GM23338 (cell line): ENCODE results near the gene IDH1. TPM values are rescaled to one million over a fixed set of nuclear protein-coding genes. Genes with fewer than 3 reads are reported as not detected.

Experiments
- ATAC-seq: fragments of 200-7000 bp; cut with Tn5 transposase; 3 replicates; pipeline ENCODE4 v1.9.1; 2020
- DNase-seq: peaks from one replicate; pipeline ENCODE4 v3.0.0-alpha.2; 2015; ENCODE audit warnings: low spot score
- H2AFZ ChIP-seq: fragments of 200-600 bp; sonication (generic); 2 replicates; pipeline ENCODE4 v1.8.0; 2016; ENCODE audit warnings: antibody characterized with exemption, mild to moderate bottlenecking, moderate library complexity
- H3F3A ChIP-seq: fragments of 200-600 bp; sonication (generic); replicated peaks from 2 replicates; pipeline ENCODE4 v1.8.0; 2017; ENCODE audit warnings: antibody characterized with exemption, mixed run types, low read depth
- H3K27ac ChIP-seq: fragments of 200-600 bp; sonication (generic); 2 replicates; pipeline ENCODE4 v1.6.1; 2016; ENCODE audit warnings: low read depth
- H3K27me3 ChIP-seq: fragments of 200-600 bp; sonication (generic); 2 replicates; pipeline ENCODE4 v1.8.0; 2016; ENCODE audit warnings: mild to moderate bottlenecking, mixed run types, moderate library complexity; ENCODE audit not compliant: insufficient read depth
- H3K36me3 ChIP-seq: fragments of 200-600 bp; sonication (generic); 2 replicates; pipeline ENCODE4 v1.8.0; 2016; ENCODE audit warnings: mild to moderate bottlenecking; ENCODE audit not compliant: insufficient read depth
- H3K4me1 ChIP-seq: fragments of 200-600 bp; sonication (generic); 2 replicates; pipeline ENCODE4 v1.8.0; 2016; ENCODE audit warnings: mild to moderate bottlenecking, moderate library complexity; ENCODE audit not compliant: insufficient read depth
- H3K4me2 ChIP-seq: fragments of 200-600 bp; sonication (generic); 2 replicates; pipeline ENCODE4 v1.7.1; 2017; ENCODE audit warnings: mixed run types
- H3K4me3 ChIP-seq: fragments of 200-600 bp; sonication (generic); 2 replicates; pipeline ENCODE4 v1.6.1; 2016; ENCODE audit warnings: mixed run types
- H3K79me2 ChIP-seq: fragments of 200-600 bp; sonication (generic); replicated peaks from 2 replicates; pipeline ENCODE4 v1.8.0; 2017; ENCODE audit warnings: mild to moderate bottlenecking; ENCODE audit not compliant: insufficient read depth
- H3K9me2 ChIP-seq: fragments of 200-600 bp; sonication (generic); 2 replicates; pipeline ENCODE4 v1.8.0; 2017; ENCODE audit not compliant: insufficient read depth
- H4K20me1 ChIP-seq: fragments of 200-600 bp; sonication (generic); replicated peaks from 2 replicates; pipeline ENCODE4 v1.8.0; 2017; ENCODE audit warnings: mild to moderate bottlenecking; ENCODE audit not compliant: insufficient read depth
- H3K27ac Mint-ChIP-seq: 2 replicates; pipeline ENCODE4 v1.8.0; 2020; ENCODE audit warnings: inconsistent platforms, mild to moderate bottlenecking, moderate library complexity, mixed read lengths
- H3K27me3 Mint-ChIP-seq: 3 replicates; pipeline ENCODE4 v1.8.0; 2022; ENCODE audit warnings: low read depth, mild to moderate bottlenecking, moderate library complexity, mixed read lengths, inconsistent platforms; ENCODE audit not compliant: insufficient read depth, poor library complexity
- H3K36me3 Mint-ChIP-seq: 3 replicates; pipeline ENCODE4 v1.8.0; 2021; ENCODE audit warnings: low read depth, mild to moderate bottlenecking, inconsistent platforms, moderate library complexity, mixed read lengths
- H3K4me1 Mint-ChIP-seq: 3 replicates; pipeline ENCODE4 v1.8.0; 2020; ENCODE audit warnings: mild to moderate bottlenecking, inconsistent platforms, mixed read lengths
- H3K4me3 Mint-ChIP-seq: 3 replicates; pipeline ENCODE4 v1.8.0; 2021; ENCODE audit warnings: moderate library complexity, mild to moderate bottlenecking, inconsistent platforms, mixed read lengths
- H3K9me3 Mint-ChIP-seq: 3 replicates; pipeline ENCODE4 v1.8.0; 2020; ENCODE audit warnings: moderate library complexity, mild to moderate bottlenecking, inconsistent platforms, mixed read lengths
- ETS1 ChIP-seq: IDR thresholded peaks from 2 replicates; pipeline ENCODE4 v1.6.1; 2016; ENCODE audit warnings: antibody characterized with exemption
- EZH2 ChIP-seq: fragments of 200-600 bp; sonication (generic); IDR thresholded peaks from one replicate; pipeline ENCODE4 v1.8.0; 2017; ENCODE audit warnings: antibody characterized with exemption, mild to moderate bottlenecking, low read depth; ENCODE audit not compliant: unreplicated experiment
- EZH2phosphoT487 ChIP-seq: fragments of 200-600 bp; sonication (generic); IDR thresholded peaks from one replicate; pipeline ENCODE4 v1.8.1; 2018; ENCODE audit warnings: antibody characterized with exemption; ENCODE audit not compliant: unreplicated experiment
- JUNB ChIP-seq: IDR thresholded peaks from one replicate; pipeline ENCODE4 v1.6.1; 2016; ENCODE audit warnings: antibody characterized with exemption; ENCODE audit not compliant: unreplicated experiment
- NANOG ChIP-seq: IDR thresholded peaks from 2 replicates; pipeline ENCODE4 v1.6.1; 2016; ENCODE audit warnings: antibody characterized with exemption, borderline replicate concordance
- POLR2AphosphoS5 ChIP-seq: IDR thresholded peaks from 2 replicates; pipeline ENCODE4 v1.6.1; 2016; ENCODE audit warnings: antibody characterized with exemption, low read depth
- STAT1 ChIP-seq: IDR thresholded peaks from one replicate; pipeline ENCODE4 v1.6.1; 2016; ENCODE audit warnings: antibody characterized with exemption; ENCODE audit not compliant: unreplicated experiment
- ZNF114 ChIP-seq: fragments of 250-450 bp; sonication (Bioruptor Pico); IDR thresholded peaks from 2 replicates; pipeline ENCODE4 v1.5.0; 2020; ENCODE audit warnings: mild to moderate bottlenecking, moderate library complexity
- ZNF331 ChIP-seq: fragments of 250-450 bp; sonication (Bioruptor Pico); IDR thresholded peaks from 2 replicates; pipeline ENCODE4 v1.5.0; 2020; ENCODE audit warnings: low read depth, mild to moderate bottlenecking, moderate library complexity
- polyA plus RNA-seq: library from polyadenylated mRNA; unstranded; fragments of >200 nt; fragmentation: Nextera tagmentation; extraction: Ambion mirVana; gene quantifications from 2 replicates; pipeline ENCODE4 v1.2.1, GENCODE V29; 2016
- total RNA-seq: library from RNA; depleted of rRNA; stranded (reverse); fragments of >200 nt; shearing (Covaris generic); gene quantifications from 2 replicates; pipeline ENCODE4 v1.2.3, GENCODE V29; 2014
- TF ChIP-seq, protein P1 (sequence below): IDR thresholded peaks from one replicate; pipeline ENCODE4 v1.6.1; 2018; ENCODE audit warnings: antibody characterized with exemption; ENCODE audit not compliant: unreplicated experiment
- TF ChIP-seq, protein P2 (sequence below): fragments of 250-450 bp; sonication (Bioruptor Pico); IDR thresholded peaks from 2 replicates; pipeline ENCODE4 v1.5.0; 2020; ENCODE audit warnings: mild to moderate bottlenecking, moderate library complexity

The IDH1 gene
- total and polyA plus RNA-seq, 2 experiments from 2014 or later, result 315 to 536 TPM

DNA sequence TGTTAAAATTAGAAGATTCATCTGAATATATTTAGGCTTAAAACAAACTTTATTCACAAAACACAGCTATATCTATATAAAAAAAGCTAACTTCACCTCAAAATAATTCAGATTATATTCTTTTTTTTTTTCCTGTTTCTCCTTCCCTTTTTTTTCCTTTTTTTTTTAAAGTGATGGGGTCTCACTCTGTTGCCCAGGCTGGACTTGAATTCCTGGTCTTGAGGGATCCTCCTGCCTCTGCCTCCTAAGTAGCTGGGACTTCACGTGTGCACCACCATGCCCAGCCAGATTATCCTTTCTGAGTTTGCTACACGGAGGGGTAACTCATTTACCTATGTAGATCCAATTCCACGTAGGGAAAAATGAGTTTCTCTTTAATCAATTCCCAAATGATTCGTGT lies 3.8 kb downstream of the IDH1 start (continued):
- TF ChIP-seq, protein P1, sequence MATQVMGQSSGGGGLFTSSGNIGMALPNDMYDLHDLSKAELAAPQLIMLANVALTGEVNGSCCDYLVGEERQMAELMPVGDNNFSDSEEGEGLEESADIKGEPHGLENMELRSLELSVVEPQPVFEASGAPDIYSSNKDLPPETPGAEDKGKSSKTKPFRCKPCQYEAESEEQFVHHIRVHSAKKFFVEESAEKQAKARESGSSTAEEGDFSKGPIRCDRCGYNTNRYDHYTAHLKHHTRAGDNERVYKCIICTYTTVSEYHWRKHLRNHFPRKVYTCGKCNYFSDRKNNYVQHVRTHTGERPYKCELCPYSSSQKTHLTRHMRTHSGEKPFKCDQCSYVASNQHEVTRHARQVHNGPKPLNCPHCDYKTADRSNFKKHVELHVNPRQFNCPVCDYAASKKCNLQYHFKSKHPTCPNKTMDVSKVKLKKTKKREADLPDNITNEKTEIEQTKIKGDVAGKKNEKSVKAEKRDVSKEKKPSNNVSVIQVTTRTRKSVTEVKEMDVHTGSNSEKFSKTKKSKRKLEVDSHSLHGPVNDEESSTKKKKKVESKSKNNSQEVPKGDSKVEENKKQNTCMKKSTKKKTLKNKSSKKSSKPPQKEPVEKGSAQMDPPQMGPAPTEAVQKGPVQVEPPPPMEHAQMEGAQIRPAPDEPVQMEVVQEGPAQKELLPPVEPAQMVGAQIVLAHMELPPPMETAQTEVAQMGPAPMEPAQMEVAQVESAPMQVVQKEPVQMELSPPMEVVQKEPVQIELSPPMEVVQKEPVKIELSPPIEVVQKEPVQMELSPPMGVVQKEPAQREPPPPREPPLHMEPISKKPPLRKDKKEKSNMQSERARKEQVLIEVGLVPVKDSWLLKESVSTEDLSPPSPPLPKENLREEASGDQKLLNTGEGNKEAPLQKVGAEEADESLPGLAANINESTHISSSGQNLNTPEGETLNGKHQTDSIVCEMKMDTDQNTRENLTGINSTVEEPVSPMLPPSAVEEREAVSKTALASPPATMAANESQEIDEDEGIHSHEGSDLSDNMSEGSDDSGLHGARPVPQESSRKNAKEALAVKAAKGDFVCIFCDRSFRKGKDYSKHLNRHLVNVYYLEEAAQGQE, result no peak
- TF ChIP-seq JUNB (no peak), ZNF331 (CRISPR knock-in tag) (no peak), EZH2 (no peak)

DNA sequence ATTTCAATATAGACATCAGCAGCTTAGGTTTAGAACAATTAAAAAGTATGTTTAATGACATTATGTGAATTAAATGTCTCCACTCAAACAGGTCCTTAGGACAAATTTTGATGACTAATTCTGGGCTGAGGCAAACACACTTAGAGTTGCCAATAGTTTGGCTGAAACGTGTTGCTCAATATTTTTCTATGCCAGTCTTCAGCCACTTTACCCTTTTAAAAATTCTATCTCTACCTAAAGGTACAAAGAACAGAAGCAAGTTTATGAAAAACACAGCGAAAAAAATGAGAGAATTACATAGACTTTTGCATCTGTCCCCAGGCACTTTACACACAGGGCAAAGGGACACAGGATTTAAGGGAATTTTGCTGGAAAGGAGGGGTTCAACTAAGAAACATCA lies 4.5 kb downstream of the IDH1 start:
- Histone ChIP-seq H3K4me3 (no peak overlapping the region), H3K36me3 (peaks cover 73% of the 10 kb centered on the region), H3K9me2 (no peaks in the 10 kb centered on the region), H4K20me1 (peaks cover 13% of the 10 kb centered on the region), H3K4me2 (no peak overlapping the region), H3F3A (no peaks in the 10 kb centered on the region; the same call in 1 of the 2 replicates), H2AFZ (no peak overlapping the region), H3K27ac (peak overlapping the region; percentile 24; the same call in 1 of the 2 replicates), H3K79me2 (peaks cover 59% of the 10 kb centered on the region), H3K27me3 (no peaks in the 10 kb centered on the region), H3K4me1 (peaks cover 17% of the 10 kb centered on the region)
- H3K27me3 Mint-ChIP-seq, result peaks cover 9% of the 10 kb centered on the region
- no peaks in the 10 kb centered on the region; the same call in 2 of the 3 replicates for H3K9me3 Mint-ChIP-seq
- H3K4me3 Mint-ChIP-seq, result no peak overlapping the region
- H3K27ac Mint-ChIP-seq, result peak overlapping the region; percentile 86
- H3K4me1 Mint-ChIP-seq, result peaks cover 34% of the 10 kb centered on the region
- DNase-seq, result no peak
- H3K36me3 Mint-ChIP-seq, result peaks cover 85% of the 10 kb centered on the region
- ATAC-seq, result no peak
- TF ChIP-seq EZH2, result no peak
- no peak for TF ChIP-seq ETS1
- TF ChIP-seq, protein P2, sequence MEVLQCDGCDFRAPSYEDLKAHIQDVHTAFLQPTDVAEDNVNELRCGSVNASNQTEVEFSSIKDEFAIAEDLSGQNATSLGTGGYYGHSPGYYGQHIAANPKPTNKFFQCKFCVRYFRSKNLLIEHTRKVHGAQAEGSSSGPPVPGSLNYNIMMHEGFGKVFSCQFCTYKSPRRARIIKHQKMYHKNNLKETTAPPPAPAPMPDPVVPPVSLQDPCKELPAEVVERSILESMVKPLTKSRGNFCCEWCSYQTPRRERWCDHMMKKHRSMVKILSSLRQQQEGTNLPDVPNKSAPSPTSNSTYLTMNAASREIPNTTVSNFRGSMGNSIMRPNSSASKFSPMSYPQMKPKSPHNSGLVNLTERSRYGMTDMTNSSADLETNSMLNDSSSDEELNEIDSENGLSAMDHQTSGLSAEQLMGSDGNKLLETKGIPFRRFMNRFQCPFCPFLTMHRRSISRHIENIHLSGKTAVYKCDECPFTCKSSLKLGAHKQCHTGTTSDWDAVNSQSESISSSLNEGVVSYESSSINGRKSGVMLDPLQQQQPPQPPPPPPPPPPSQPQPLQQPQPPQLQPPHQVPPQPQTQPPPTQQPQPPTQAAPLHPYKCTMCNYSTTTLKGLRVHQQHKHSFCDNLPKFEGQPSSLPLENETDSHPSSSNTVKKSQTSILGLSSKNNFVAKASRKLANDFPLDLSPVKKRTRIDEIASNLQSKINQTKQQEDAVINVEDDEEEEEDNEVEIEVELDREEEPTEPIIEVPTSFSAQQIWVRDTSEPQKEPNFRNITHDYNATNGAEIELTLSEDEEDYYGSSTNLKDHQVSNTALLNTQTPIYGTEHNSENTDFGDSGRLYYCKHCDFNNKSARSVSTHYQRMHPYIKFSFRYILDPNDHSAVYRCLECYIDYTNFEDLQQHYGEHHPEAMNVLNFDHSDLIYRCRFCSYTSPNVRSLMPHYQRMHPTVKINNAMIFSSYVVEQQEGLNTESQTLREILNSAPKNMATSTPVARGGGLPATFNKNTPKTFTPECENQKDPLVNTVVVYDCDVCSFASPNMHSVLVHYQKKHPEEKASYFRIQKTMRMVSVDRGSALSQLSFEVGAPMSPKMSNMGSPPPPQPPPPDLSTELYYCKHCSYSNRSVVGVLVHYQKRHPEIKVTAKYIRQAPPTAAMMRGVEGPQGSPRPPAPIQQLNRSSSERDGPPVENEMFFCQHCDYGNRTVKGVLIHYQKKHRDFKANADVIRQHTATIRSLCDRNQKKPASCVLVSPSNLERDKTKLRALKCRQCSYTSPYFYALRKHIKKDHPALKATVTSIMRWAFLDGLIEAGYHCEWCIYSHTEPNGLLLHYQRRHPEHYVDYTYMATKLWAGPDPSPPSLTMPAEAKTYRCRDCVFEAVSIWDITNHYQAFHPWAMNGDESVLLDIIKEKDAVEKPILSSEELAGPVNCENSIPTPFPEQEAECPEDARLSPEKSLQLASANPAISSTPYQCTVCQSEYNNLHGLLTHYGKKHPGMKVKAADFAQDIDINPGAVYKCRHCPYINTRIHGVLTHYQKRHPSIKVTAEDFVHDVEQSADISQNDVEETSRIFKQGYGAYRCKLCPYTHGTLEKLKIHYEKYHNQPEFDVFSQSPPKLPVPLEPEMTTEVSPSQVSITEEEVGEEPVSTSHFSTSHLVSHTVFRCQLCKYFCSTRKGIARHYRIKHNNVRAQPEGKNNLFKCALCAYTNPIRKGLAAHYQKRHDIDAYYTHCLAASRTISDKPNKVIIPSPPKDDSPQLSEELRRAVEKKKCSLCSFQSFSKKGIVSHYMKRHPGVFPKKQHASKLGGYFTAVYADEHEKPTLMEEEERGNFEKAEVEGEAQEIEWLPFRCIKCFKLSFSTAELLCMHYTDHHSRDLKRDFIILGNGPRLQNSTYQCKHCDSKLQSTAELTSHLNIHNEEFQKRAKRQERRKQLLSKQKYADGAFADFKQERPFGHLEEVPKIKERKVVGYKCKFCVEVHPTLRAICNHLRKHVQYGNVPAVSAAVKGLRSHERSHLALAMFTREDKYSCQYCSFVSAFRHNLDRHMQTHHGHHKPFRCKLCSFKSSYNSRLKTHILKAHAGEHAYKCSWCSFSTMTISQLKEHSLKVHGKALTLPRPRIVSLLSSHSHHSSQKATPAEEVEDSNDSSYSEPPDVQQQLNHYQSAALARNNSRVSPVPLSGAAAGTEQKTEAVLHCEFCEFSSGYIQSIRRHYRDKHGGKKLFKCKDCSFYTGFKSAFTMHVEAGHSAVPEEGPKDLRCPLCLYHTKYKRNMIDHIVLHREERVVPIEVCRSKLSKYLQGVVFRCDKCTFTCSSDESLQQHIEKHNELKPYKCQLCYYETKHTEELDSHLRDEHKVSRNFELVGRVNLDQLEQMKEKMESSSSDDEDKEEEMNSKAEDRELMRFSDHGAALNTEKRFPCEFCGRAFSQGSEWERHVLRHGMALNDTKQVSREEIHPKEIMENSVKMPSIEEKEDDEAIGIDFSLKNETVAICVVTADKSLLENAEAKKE (CRISPR knock-in tag), result no peak
- TF ChIP-seq, protein P1, result no peak
- TF ChIP-seq POLR2AphosphoS5, result no peak
- TF ChIP-seq EZH2phosphoT487, result no peak
- no peak for TF ChIP-seq NANOG
- TF ChIP-seq STAT1, result no peak
- no peak for TF ChIP-seq JUNB
- TF ChIP-seq ZNF114 (CRISPR knock-in tag), result no peak
